KMS-11 (cell line): ENCODE results near the gene PIGZ.

Source experiments
- H2AFZ ChIP-seq: fragments of 200-600 bp; sonication (generic); 2 replicates; pipeline ENCODE4 v1.6.1; 2016; ENCODE audit warnings: antibody characterized with exemption, mixed run types, low read depth
- H3K27ac ChIP-seq: fragments of 200-600 bp; sonication (generic); 2 replicates; pipeline ENCODE4 v1.6.1; 2016; ENCODE audit warnings: mild to moderate bottlenecking, mixed run types
- H3K27me3 ChIP-seq: fragments of 200-600 bp; sonication (generic); 2 replicates; pipeline ENCODE4 v1.6.1; 2017; ENCODE audit warnings: mild to moderate bottlenecking, low read depth, mixed run types, moderate library complexity; ENCODE audit not compliant: insufficient read depth
- H3K36me3 ChIP-seq: fragments of 200-600 bp; sonication (generic); 2 replicates; pipeline ENCODE4 v1.6.1; 2017; ENCODE audit warnings: mild to moderate bottlenecking, mixed run types; ENCODE audit not compliant: insufficient read depth
- H3K4me1 ChIP-seq: fragments of 200-600 bp; sonication (generic); 2 replicates; pipeline ENCODE4 v1.6.1; 2016; ENCODE audit warnings: mild to moderate bottlenecking, low read depth, mixed run types; ENCODE audit not compliant: poor library complexity, severe bottlenecking
- H3K4me2 ChIP-seq: fragments of 200-600 bp; sonication (generic); 2 replicates; pipeline ENCODE4 v1.7.0; 2016; ENCODE audit warnings: mild to moderate bottlenecking, mixed run types
- H3K4me3 ChIP-seq: fragments of 200-600 bp; sonication (generic); IDR thresholded peaks from 2 replicates; pipeline ENCODE4 v1.6.1; 2017; ENCODE audit warnings: low read depth, low read length, mixed read lengths; ENCODE audit not compliant: insufficient read depth
- H3K79me2 ChIP-seq: fragments of 200-600 bp; sonication (generic); 2 replicates; pipeline ENCODE4 v1.6.1; 2016; ENCODE audit warnings: low read depth, mixed run types; ENCODE audit not compliant: insufficient read depth
- H3K9ac ChIP-seq: fragments of 200-600 bp; sonication (generic); 2 replicates; pipeline ENCODE4 v1.6.1; 2016; ENCODE audit warnings: mild to moderate bottlenecking, mixed run types
- H4K20me1 ChIP-seq: fragments of 200-600 bp; sonication (generic); 2 replicates; pipeline ENCODE4 v1.6.1; 2016; ENCODE audit warnings: mild to moderate bottlenecking, mixed run types; ENCODE audit not compliant: insufficient read depth
- TF ChIP-seq, protein P1 (sequence below): fragments of 200-600 bp; sonication (generic); conservative IDR thresholded peaks from 2 replicates; pipeline ENCODE4 v1.6.1; 2017; ENCODE audit warnings: low read depth, mild to moderate bottlenecking, antibody characterized with exemption, low read length, moderate library complexity, mixed read lengths

Gene PIGZ

DNA sequence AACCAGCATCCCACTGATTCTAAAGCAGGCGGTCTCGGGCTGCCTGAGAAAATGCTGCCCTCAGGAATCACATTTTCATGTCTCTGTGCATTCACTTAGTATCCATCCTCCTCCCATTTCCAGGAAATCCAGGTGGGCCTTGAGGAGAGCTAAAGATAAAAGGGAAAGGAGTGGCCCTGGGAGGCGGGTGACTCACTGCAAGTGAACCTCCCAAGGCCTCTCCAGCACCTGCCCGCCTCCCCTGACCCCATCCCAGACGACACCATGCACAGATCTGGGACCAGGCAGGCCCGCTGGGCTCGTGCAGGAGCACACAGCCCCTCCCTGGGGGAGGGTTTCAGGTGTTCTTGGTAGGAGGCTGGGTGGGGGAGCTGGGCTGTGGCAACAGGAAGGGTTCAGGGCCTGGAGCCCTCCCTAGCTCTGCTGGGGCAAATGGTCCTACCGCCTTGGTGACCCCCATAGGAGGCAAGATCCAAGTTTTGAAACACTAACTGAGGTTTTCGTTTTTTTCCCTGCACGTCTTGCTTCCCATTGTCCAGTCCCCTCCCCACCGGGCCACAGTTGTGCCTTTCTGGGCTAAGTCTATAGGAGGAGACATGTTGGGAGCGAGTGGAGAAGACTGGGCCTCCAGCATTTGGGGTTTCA lies 38.8 kb upstream of the PIGZ start:
- H3K4me1 ChIP-seq = peaks cover 7% of the 10 kb centered on the region
- TF ChIP-seq, protein P1, sequence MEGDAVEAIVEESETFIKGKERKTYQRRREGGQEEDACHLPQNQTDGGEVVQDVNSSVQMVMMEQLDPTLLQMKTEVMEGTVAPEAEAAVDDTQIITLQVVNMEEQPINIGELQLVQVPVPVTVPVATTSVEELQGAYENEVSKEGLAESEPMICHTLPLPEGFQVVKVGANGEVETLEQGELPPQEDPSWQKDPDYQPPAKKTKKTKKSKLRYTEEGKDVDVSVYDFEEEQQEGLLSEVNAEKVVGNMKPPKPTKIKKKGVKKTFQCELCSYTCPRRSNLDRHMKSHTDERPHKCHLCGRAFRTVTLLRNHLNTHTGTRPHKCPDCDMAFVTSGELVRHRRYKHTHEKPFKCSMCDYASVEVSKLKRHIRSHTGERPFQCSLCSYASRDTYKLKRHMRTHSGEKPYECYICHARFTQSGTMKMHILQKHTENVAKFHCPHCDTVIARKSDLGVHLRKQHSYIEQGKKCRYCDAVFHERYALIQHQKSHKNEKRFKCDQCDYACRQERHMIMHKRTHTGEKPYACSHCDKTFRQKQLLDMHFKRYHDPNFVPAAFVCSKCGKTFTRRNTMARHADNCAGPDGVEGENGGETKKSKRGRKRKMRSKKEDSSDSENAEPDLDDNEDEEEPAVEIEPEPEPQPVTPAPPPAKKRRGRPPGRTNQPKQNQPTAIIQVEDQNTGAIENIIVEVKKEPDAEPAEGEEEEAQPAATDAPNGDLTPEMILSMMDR = no peak
- H3K4me2 ChIP-seq = no peak overlapping the region
- H3K79me2 ChIP-seq = no peaks in the 10 kb centered on the region
- no peak overlapping the region for H3K9ac ChIP-seq
- H3K36me3 ChIP-seq = no peaks in the 10 kb centered on the region
- H3K4me3 ChIP-seq = no peak overlapping the region
- no peak overlapping the region for H2AFZ ChIP-seq
- no peaks in the 10 kb centered on the region for H4K20me1 ChIP-seq
- H3K27ac ChIP-seq = no peak overlapping the region
- H3K27me3 ChIP-seq = no peaks in the 10 kb centered on the region

DNA sequence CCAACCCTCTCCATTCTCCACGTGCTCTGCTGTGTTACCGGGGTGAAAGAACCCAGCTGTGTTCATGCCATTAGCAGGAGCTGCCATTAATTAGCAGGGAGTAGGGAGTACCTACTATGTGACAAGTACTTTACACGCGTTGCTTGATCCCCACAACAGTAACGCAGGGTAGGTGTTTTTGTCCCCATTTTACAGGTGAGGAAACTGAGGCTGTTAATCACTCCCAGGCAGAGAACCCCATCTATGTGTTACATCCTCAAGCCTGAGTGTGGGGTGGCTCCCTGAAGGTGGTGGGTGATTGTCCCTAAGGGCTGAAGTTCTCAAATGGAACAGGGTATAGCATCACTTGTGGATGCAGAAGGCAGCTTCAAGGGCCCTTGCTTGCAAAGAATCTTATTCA lies 38.2 kb upstream of the PIGZ start:
- Histone ChIP-seq H3K9ac (no peak overlapping the region), H2AFZ (no peak overlapping the region), H4K20me1 (no peaks in the 10 kb centered on the region), H3K4me1 (peaks cover 7% of the 10 kb centered on the region), H3K36me3 (no peaks in the 10 kb centered on the region), H3K27me3 (no peaks in the 10 kb centered on the region), H3K4me2 (no peak overlapping the region), H3K4me3 (no peak overlapping the region), H3K79me2 (no peaks in the 10 kb centered on the region), H3K27ac (no peak overlapping the region)
- TF ChIP-seq, protein P1 = no peak

DNA sequence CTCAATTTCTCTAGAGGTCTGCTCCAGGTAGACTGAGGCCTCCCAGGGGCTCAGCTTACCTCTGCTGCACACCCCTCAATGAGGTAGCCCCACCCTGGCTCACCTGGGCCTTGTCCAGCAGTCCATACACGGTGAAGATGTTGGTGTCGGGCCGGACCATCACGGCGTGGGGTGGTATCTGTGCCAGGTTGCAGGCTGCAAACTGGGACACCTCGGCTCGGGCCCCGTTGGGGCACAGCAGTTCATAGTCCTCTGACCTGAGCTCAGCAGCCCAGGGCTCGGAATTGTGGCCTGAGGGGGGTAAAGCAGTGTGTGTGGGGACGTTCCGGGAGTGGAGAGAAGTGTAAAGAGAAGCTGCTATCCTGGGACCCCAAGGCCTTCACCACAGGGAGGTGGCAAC lies 37.8 kb upstream of the PIGZ start:
- Histone ChIP-seq H3K4me2 (no peak overlapping the region), H3K4me1 (peaks cover 7% of the 10 kb centered on the region), H3K79me2 (no peaks in the 10 kb centered on the region), H3K4me3 (no peak overlapping the region), H3K27ac (no peak overlapping the region), H2AFZ (no peak overlapping the region), H3K27me3 (no peaks in the 10 kb centered on the region), H3K36me3 (no peaks in the 10 kb centered on the region), H4K20me1 (no peaks in the 10 kb centered on the region), H3K9ac (no peak overlapping the region)
- TF ChIP-seq, protein P1 = no peak

DNA sequence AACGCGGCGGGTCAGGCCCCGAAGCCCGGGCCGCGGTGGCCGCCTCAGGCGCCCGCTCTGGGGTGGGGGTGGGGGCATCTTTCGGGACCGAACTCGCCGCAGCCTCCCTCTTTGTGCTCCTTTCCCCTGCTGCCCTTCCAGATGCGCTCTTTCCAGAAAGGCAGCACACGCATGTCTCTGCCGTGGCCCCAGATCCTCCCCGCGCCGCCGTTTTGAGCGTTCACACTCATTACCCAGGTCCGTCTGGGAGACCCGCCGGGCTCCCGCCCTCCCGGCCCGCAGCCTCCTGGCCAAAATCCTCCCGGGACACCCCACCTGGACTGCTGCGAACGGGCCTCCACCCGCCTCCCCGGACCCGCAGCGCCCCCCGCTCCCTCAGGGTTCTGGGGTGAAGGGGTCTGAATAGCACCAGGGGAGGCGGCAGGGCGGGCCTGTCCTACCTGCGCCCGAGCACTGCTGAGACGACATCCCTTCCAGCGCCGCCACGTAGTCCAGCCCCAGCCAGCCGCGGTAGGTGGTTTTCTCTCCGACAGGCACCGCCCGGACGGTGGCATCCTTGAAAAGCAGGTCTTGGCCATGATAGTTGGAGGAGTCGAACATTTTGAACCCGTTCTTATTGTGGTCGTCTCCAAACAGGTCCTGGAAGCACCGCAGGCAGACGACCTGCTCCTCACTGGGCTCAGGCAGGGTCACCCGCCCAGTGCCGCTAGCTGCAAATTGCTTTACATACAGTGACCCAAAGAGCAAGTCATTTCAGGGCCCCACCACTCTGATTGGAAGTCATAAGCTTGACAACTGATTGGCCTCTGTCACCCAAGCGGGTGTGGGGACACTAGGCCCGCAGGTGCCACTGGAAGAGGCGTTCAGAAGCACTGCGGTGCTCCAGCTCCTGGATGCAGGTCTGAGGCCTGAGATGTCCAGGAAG lies 35.1 kb upstream of the PIGZ start:
- peak overlapping the region; percentile 80; the same call in 1 of the 2 replicates for H2AFZ ChIP-seq

More for the DNA sequence above, 35.1 kb upstream of the PIGZ start:
- H3K4me3 ChIP-seq = peak overlapping the region; percentile 92
- TF ChIP-seq, protein P1 = no peak
- peak overlapping the region; percentile 90 for H3K4me2 ChIP-seq
- H3K4me1 ChIP-seq = peaks cover 7% of the 10 kb centered on the region
- peak overlapping the region; percentile 41; the same call in 1 of the 2 replicates for H3K27ac ChIP-seq
- H3K79me2 ChIP-seq = no peaks in the 10 kb centered on the region
- no peaks in the 10 kb centered on the region for H3K36me3 ChIP-seq
- no peaks in the 10 kb centered on the region for H3K27me3 ChIP-seq
- H3K9ac ChIP-seq = peak overlapping the region; percentile 80
- H4K20me1 ChIP-seq = no peaks in the 10 kb centered on the region
